ENCODE measurements around the gene HACD2. TPM values are rescaled to one million over a fixed set of nuclear protein-coding genes. Genes with fewer than 3 reads are reported as not detected.

HACD2 gene
- polyA plus RNA-seq, 1 donor, result 75.2 TPM

DNA sequence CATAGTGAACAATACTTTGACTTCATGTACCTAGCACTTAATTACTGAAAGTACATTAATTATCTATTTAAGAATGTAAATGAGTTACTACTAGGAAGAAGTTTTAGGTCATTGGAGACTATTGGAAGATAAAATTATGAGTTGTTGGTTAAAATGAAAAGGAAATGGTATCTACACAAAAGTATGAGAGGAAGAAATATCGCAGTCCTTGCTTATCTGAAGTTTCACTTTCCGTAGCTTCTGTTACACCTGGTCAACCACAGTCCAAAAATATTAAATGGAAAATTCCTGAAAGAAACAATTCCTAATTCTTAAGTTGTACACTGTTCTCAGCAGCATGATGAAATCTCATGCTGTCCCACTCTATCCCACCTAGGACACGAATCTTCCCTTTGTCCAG lies 57.8 kb downstream of the HACD2 start:
- H3K4me1 ChIP-seq (ENCODE audit: control insufficient read depth, insufficient read depth, low read length), result no peaks in the 10 kb centered on the region
- H3K36me3 ChIP-seq (ENCODE audit: control insufficient read depth, insufficient read depth, low read length), result peaks cover 29% of the 10 kb centered on the region
- WGBS (ENCODE audit: insufficient coverage, low lambda C conversion rate), result no CpG with 5 or more reads among the region's 3 CpGs
- H3K27me3 ChIP-seq (ENCODE audit: control insufficient read depth, insufficient read depth, low read length), result no peaks in the 10 kb centered on the region
- no peak overlapping the region for H3K4me3 ChIP-seq (ENCODE audit: low read length)
- DNase-seq, result no peak
- H3K9me3 ChIP-seq (ENCODE audit: control insufficient read depth, low read depth, low read length), result no peaks in the 10 kb centered on the region
- no peak overlapping the region for H3K27ac ChIP-seq (ENCODE audit: low read length)

DNA sequence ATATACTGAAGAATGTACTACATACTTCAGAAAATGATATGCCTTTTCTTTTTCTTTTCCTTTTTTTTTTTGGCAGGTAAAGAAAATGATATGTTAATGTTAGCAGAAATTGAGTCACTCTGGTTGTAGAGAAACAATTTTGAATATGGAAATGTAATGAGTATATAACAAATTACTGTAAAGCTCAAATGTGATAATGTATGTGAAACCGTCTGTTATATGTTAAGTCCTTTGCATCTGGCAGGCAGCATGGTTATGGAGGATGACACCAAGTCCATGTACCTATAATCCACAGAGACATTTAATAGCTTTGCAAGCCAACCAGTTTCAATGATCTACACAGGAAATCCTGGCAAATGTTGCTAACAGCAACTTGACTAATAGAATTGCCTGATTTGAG lies 58.4 kb downstream of the HACD2 start:
- H3K4me3 ChIP-seq (ENCODE audit: low read length), result no peak overlapping the region
- no peak overlapping the region for H3K27ac ChIP-seq (ENCODE audit: low read length)
- no peaks in the 10 kb centered on the region for H3K27me3 ChIP-seq (ENCODE audit: control insufficient read depth, insufficient read depth, low read length)
- no peaks in the 10 kb centered on the region for H3K4me1 ChIP-seq (ENCODE audit: control insufficient read depth, insufficient read depth, low read length)
- no CpG with 5 or more reads among the region's 1 CpG for WGBS (ENCODE audit: insufficient coverage, low lambda C conversion rate)
- peaks cover 29% of the 10 kb centered on the region for H3K36me3 ChIP-seq (ENCODE audit: control insufficient read depth, insufficient read depth, low read length)
- H3K9me3 ChIP-seq (ENCODE audit: control insufficient read depth, low read depth, low read length), result no peaks in the 10 kb centered on the region
- DNase-seq, result no peak

DNA sequence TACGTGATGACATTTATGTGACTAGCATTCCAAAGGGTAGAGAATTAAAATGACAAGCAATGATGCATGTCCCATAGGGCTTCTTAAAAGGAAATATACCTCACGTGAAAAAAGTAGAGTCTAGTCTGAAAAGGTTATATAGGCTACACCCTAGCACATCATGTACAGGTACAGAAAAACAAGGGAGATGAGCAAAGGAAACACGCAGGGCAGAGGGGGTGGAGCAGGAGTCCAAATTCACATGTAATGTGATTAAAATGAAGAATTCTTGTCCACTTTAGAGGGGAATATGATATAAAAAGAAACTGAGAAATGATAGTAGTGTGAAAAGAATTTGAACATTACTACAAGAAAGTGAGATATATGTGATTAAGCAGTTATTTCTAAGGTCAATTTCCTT lies 59.4 kb downstream of the HACD2 start:
- no peak overlapping the region for H3K4me3 ChIP-seq (ENCODE audit: low read length)
- DNase-seq, result no peak
- 100% methylated on average over 2 of the region's 3 CpGs for WGBS (ENCODE audit: insufficient coverage, low lambda C conversion rate)
- peaks cover 29% of the 10 kb centered on the region for H3K36me3 ChIP-seq (ENCODE audit: control insufficient read depth, insufficient read depth, low read length)
- no peak overlapping the region for H3K27ac ChIP-seq (ENCODE audit: low read length)
- H3K9me3 ChIP-seq (ENCODE audit: control insufficient read depth, low read depth, low read length), result no peaks in the 10 kb centered on the region
- H3K4me1 ChIP-seq (ENCODE audit: control insufficient read depth, insufficient read depth, low read length), result no peaks in the 10 kb centered on the region
- no peaks in the 10 kb centered on the region for H3K27me3 ChIP-seq (ENCODE audit: control insufficient read depth, insufficient read depth, low read length)

DNA sequence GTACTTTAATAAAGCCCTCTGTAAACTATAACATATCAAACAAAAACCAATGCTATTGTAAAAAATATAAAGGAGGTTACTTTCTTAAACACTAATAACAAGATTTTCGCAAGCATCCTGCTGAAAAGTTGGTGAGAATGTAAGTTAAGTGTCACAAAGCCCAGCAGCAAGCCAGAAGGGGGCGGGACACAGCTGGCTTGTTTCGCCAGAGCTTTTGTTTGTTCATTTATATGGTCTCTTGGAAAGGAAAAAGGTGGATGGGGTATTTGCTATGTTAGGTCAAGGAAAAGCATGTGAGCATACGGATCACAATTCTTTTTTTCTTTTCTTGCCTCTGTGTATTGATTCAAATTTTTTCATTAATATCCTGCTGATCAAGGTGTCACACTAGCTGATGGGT lies 59.9 kb downstream of the HACD2 start:
- DNase-seq, result no peak
- no peaks in the 10 kb centered on the region for H3K4me1 ChIP-seq (ENCODE audit: control insufficient read depth, insufficient read depth, low read length)
- no peaks in the 10 kb centered on the region for H3K27me3 ChIP-seq (ENCODE audit: control insufficient read depth, insufficient read depth, low read length)
- no peak overlapping the region for H3K27ac ChIP-seq (ENCODE audit: low read length)
- no peaks in the 10 kb centered on the region for H3K9me3 ChIP-seq (ENCODE audit: control insufficient read depth, low read depth, low read length)
- H3K4me3 ChIP-seq (ENCODE audit: low read length), result no peak overlapping the region
- WGBS (ENCODE audit: insufficient coverage, low lambda C conversion rate), result no CpG with 5 or more reads among the region's 4 CpGs
- H3K36me3 ChIP-seq (ENCODE audit: control insufficient read depth, insufficient read depth, low read length), result peaks cover 29% of the 10 kb centered on the region

DNA sequence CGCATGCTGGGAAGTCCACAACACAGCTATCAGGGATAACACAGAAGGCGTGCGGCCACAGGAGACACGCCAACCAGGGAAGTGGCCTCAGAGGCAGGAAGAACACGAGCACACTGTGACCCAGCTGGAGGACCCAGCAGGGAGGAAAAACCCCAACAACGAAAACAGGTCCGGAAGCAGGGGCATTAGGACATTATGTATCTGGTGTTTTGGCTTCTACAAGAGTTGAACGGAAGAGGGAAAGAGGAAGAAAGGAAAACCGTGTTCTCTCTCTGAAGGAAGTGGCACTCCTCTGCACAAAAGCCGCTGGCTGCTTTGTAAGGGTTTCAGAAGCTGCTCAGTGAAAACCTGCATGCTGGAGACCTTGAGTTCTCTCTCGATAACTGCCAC lies 61.8 kb downstream of the HACD2 start:
- no peaks in the 10 kb centered on the region for H3K9me3 ChIP-seq (ENCODE audit: control insufficient read depth, low read depth, low read length)
- WGBS (ENCODE audit: insufficient coverage, low lambda C conversion rate), result 79% methylated on average over 4 of the region's 11 CpGs
- DNase-seq, result no peak
- H3K27me3 ChIP-seq (ENCODE audit: control insufficient read depth, insufficient read depth, low read length), result no peaks in the 10 kb centered on the region
- no peak overlapping the region for H3K27ac ChIP-seq (ENCODE audit: low read length)
- no peak overlapping the region for H3K4me3 ChIP-seq (ENCODE audit: low read length)
- peaks cover 26% of the 10 kb centered on the region for H3K36me3 ChIP-seq (ENCODE audit: control insufficient read depth, insufficient read depth, low read length)
- no peaks in the 10 kb centered on the region for H3K4me1 ChIP-seq (ENCODE audit: control insufficient read depth, insufficient read depth, low read length)

DNA sequence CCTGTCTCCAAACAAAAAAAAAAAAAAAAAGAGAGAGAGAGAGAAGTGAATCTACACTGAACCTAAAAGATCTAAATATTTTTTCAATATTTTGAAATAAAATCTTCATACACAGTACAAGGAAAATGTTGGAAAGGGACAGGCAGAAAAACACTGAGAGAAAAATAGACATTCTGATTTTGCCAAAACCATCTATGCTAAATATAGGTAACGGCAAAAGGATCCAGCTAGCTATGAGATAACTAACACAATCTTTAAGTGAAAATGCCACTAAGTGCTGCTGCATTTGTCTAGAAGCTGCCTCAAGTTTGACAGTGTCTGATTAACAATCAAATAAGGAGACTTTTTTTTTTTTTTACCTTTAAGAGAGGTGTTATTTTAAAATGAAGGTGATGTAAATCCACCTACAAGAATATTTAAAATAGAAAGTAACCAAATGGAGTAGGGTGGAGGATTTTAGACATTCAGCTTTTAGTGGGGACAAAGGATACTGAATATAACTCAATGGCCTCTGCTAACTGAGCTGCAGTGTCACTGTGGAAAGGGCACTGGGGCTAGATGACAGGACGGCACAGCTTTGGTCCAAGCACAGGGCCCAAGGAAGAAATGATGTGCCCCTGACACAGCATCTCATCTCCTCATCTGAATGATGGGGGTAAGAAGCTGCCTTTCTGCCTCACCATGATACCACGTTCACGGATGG lies 62.4 kb downstream of the HACD2 start:
- no CpG with 5 or more reads among the region's 4 CpGs for WGBS (ENCODE audit: insufficient coverage, low lambda C conversion rate)
- H3K9me3 ChIP-seq (ENCODE audit: control insufficient read depth, low read depth, low read length), result no peaks in the 10 kb centered on the region
- H3K4me1 ChIP-seq (ENCODE audit: control insufficient read depth, insufficient read depth, low read length), result no peaks in the 10 kb centered on the region
- no peaks in the 10 kb centered on the region for H3K27me3 ChIP-seq (ENCODE audit: control insufficient read depth, insufficient read depth, low read length)
- no peak overlapping the region for H3K4me3 ChIP-seq (ENCODE audit: low read length)
- H3K36me3 ChIP-seq (ENCODE audit: control insufficient read depth, insufficient read depth, low read length), result peaks cover 22% of the 10 kb centered on the region
- DNase-seq, result no peak
- no peak overlapping the region for H3K27ac ChIP-seq (ENCODE audit: low read length)

DNA sequence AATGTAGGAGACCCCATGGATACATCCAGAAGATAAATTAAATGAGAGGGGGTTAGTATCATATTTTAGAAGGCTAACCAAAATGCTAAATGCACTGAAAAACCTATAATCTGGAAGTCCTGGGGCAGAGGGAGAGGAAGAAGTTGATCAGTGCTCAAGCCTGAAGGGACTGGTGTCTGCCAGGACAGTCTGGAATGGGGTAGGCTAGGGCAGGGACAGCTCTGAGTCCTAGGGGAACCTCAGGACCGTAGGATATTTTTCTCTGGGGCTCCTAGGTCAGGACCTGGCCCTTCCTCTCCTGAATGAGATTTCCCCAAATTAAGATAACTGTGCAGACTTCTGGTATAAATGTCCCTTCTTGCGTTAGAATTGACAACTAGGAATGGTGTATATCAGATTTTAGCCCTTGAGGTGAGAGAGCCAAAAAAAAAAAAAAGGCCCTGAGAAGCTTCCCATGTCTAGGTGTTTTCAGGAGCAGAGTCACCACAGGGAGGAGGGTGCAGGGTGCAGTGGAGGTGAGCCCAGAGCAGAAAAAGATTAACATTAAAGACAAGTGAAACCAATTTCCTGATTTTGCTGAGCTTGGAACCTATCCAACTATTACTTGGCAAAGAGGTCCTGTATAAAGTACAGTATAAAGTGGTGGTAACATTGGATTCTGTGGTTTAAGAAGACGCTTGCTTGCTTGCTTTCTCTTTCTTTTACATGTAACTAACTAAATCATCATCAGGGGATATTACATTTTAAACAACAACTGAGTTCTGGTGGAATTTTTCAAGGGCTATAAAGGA lies 63.5 kb downstream of the HACD2 start:
- no peak for DNase-seq
- WGBS (ENCODE audit: insufficient coverage, low lambda C conversion rate), result no CpG with 5 or more reads among the region's 3 CpGs

DNA sequence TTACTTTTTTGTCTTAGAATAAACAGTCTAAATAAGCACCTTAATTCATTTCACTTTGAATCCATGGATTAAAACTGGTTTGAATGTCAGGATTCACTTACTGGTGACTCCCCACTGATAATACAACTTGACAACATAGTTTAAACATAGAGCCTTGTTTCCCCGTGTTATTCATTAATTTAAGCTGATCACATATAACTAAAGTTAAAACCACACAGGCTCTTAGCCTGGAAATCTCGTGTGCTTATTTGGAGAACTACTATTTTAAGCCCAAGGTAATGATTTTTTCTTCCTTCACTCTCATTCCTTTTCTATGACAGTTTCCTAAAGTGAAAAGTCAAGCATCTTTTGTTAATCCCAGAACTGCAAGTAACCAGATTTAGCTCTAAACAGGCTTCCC lies 64.2 kb downstream of the HACD2 start:
- DNase-seq, result no peak
- no peak overlapping the region for H3K4me3 ChIP-seq (ENCODE audit: low read length)
- no peak overlapping the region for H3K27ac ChIP-seq (ENCODE audit: low read length)
- H3K36me3 ChIP-seq (ENCODE audit: control insufficient read depth, insufficient read depth, low read length), result peaks cover 11% of the 10 kb centered on the region
- 50% methylated on average over 1 of the region's 2 CpGs for WGBS (ENCODE audit: insufficient coverage, low lambda C conversion rate)
- no peaks in the 10 kb centered on the region for H3K4me1 ChIP-seq (ENCODE audit: control insufficient read depth, insufficient read depth, low read length)
- H3K27me3 ChIP-seq (ENCODE audit: control insufficient read depth, insufficient read depth, low read length), result no peaks in the 10 kb centered on the region
- no peaks in the 10 kb centered on the region for H3K9me3 ChIP-seq (ENCODE audit: control insufficient read depth, low read depth, low read length)

More for the DNA sequence above, 63.5 kb downstream of the HACD2 start:
- Histone ChIP-seq H3K27me3 (ENCODE audit: control insufficient read depth, insufficient read depth, low read length) (no peaks in the 10 kb centered on the region), H3K27ac (ENCODE audit: low read length) (no peak overlapping the region), H3K4me1 (ENCODE audit: control insufficient read depth, insufficient read depth, low read length) (no peaks in the 10 kb centered on the region), H3K36me3 (ENCODE audit: control insufficient read depth, insufficient read depth, low read length) (peaks cover 16% of the 10 kb centered on the region), H3K9me3 (ENCODE audit: control insufficient read depth, low read depth, low read length) (no peaks in the 10 kb centered on the region), H3K4me3 (ENCODE audit: low read length) (no peak overlapping the region)

DNA sequence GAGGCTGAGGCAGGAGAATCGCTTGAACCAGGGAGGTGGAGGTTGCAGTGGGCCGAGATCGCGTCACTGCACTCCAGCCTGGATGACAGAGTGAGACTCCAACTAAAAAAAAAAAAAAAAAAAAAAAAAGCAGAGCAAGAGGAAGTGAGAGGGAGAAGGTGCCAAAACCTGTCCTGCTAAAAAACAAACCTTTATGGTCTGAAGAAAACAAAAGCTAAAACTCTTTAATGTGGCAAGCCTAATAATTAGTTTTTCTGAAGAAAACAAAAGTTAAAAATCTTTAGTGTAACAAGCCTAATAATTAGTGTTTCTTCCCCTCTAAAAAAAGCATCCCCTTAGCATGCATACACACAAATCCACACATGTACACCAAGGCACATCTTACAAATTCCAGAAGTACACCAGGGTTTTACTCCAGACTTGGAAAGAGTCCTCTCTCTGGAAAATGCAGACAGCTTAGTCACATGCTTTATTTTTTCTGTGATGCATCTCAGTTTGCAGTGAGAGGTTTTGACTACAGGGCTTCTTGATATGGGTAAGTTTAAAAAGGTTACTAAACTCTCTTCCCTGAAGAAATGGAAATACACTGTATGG lies 65.9 kb downstream of the HACD2 start:
- WGBS (ENCODE audit: insufficient coverage, low lambda C conversion rate), result 100% methylated on average over 3 of the region's 4 CpGs
- Histone ChIP-seq H3K27ac (ENCODE audit: low read length) (no peak overlapping the region), H3K4me3 (ENCODE audit: low read length) (no peak overlapping the region), H3K27me3 (ENCODE audit: control insufficient read depth, insufficient read depth, low read length) (no peaks in the 10 kb centered on the region), H3K4me1 (ENCODE audit: control insufficient read depth, insufficient read depth, low read length) (no peaks in the 10 kb centered on the region), H3K36me3 (ENCODE audit: control insufficient read depth, insufficient read depth, low read length) (peaks cover 8% of the 10 kb centered on the region), H3K9me3 (ENCODE audit: control insufficient read depth, low read depth, low read length) (no peaks in the 10 kb centered on the region)
- no peak for DNase-seq

DNA sequence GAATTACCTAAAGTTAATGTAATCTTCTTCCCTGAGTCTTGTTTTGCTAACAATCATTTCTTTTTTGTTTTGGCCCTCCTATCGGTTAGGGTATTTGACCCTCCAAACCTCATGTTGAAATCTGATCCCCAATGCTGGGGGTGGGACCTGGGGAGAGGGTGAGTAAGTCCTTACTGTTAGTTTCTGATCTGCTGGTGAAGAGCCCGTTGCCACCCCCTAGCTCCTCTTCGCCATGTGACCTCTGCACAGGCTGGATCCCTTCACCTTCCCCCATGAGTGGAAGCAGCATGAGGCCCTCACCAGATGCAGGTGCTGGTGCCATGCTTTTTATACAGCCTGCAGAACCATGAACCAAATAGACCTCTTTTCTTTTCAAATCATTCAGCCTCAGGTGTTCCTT lies 73.1 kb downstream of the HACD2 start:
- Histone ChIP-seq H3K4me1 (ENCODE audit: control insufficient read depth, insufficient read depth, low read length) (no peaks in the 10 kb centered on the region), H3K9me3 (ENCODE audit: control insufficient read depth, low read depth, low read length) (no peaks in the 10 kb centered on the region), H3K27me3 (ENCODE audit: control insufficient read depth, insufficient read depth, low read length) (no peaks in the 10 kb centered on the region), H3K4me3 (ENCODE audit: low read length) (no peak overlapping the region), H3K27ac (ENCODE audit: low read length) (no peak overlapping the region), H3K36me3 (ENCODE audit: control insufficient read depth, insufficient read depth, low read length) (peaks cover 18% of the 10 kb centered on the region)
- DNase-seq, result no peak
- 60% methylated on average over 1 of the region's 3 CpGs for WGBS (ENCODE audit: insufficient coverage, low lambda C conversion rate)
